Astrocyte of the hippocampus (primary cell): ENCODE data around the gene INTS7.
"Not testable (repeated sequence)": the region's sequence is repeated elsewhere in the genome, so short reads cannot be mapped to it uniquely, and the experiment has no call there.

Source experiments
- DNase-seq: peaks from one replicate; pipeline ENCODE4 v3.0.0; 2011; ENCODE audit warnings: low read depth, low spot score

Gene INTS7

GRCh38 chr1:211978596-211978995 is 56.8 kb downstream of the INTS7 start:
- DNase-seq = no peak

DNA sequence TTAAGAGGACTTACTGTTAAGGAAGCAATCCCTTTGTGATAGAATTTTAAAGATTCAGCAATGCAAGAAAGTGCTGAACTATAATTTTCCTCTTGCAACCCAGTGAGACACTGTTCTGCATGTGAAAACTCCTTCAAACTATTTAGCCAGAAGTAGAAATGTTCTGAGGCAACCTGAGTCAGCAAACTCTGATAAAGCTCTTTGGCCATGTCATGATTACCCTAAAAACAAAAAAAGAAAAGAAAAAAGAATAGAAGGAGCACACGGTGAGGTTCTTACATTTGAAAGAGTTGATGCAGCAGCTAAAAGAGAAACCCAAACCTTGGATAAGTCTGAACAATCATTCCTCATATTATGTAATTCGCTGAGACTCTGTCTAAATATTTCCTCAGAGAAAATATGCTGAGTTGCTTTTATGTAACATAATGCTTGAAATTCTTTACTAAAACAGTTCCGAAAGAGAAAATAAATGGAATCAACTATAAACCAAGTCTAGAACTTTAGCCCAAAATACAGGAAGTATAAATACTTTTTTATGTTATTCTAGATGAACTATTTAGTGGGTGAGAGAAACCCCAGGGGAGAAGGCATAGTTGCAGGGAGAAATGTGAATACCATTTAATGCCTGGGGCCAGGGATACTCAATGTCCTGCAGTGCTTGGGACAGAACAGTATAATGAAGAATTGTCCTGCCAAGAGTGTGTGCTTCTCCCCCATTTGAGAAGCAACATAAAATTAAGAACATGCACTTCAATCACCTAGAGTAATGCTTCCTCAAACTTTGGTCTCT is 60.0 kb downstream of the INTS7 start:
- no peak for DNase-seq

DNA sequence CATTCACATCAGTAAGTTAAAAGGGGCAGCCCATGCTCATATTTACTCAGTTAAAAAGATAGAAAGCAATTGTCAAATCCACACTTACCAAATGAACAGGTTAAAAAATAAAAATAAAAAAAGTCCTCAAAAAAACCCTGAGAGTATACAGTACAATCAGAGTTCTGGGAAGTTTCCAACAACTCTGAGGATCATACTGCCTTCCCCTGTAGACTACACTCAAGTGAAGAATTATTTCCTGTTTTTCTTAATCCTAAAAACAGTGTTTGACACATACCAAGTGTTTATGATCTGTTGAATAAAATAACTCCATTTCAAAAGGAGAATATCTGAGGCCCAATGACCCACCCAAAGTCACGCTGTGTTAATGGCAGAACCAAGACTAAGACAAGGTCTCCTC is 61.8 kb downstream of the INTS7 start:
- DNase-seq = no peak

DNA sequence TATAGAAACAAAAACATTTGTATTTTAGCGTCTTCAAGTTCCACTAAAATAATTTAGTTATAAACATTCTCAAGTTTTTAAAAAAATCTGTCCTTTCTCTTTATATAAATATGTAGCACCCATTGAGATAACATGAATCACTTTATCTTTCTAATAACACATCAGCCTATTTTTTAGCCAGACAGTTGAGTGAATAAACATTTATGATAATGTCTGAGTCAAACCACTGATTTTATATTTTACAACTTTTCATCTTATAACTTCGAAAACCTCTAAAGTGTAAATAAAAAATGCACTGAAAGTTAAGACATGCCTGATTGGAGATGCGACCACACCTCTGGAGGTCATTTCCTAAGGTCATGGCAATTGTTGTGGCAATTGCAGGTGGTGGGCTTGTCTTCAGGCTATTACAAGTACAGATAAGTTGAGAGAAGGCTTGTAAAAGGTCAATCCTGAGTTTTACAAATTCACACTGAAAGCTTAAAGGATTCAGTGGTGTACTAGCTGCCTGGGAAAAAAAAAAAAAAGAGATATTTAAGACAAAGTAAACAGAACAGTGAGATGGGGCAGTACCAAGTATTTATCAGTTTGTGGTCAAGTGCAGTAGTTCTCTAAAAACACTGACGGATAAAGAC is 67.0 kb downstream of the INTS7 start:
- DNase-seq = no peak

- peak; percentile 30 for DNase-seq
Observed at GRCh38 chr1:211967704-211968103, 67.7 kb downstream of the INTS7 start.

DNA sequence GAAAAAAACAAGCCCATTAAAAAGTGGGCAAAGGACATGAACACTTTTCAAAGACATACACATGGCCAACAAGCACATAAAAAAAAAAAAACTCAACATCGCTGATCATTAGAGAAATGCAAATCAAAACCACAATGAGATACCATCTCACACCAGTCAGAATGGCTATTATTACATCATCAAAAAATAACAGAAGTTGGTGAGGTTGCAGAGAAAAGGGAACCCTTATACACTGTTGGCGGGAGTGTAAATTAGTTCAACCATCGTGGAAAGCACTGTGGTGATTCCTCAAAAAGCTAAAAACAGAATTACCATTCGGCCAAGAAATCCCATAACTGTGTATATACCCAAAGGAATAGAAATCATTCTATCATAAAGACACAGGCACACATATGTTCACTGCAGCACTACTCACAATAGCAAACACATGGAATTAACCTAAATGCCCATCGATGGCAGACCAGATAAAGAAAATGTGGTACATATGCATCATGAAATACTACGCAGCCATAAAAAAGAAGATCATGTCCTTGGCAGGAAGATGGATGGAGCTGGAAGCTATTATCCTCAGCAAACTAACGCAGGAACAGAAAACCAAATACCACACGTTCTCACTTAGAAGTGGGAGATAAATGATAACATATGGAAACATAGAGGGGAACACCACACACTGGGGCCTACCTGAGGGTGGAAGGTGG is 70.1 kb downstream of the INTS7 start:
- no peak for DNase-seq

GRCh38 chr1:211959680-211960079 is 75.7 kb downstream of the INTS7 start:
- no peak for DNase-seq

DNA sequence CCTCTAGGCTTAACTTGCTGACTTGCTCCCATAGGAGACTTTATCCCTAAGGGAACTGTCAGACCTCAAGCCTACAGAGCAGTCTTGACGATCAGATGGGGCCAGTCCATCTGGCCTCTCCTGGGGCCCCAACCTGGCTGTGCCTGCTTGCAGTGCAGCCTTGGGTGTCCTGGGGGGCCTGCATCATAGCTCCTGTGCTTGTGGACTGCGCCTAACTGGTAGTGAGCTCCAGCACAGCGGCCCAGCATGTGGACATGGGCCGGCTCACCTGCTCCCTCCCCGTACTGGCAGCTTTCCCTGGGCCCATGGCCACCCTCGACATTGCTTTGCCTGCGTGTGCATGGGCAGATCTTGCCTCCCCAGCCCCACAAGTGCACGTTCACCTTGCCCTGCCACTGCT is 76.1 kb downstream of the INTS7 start:
- no peak for DNase-seq

DNA sequence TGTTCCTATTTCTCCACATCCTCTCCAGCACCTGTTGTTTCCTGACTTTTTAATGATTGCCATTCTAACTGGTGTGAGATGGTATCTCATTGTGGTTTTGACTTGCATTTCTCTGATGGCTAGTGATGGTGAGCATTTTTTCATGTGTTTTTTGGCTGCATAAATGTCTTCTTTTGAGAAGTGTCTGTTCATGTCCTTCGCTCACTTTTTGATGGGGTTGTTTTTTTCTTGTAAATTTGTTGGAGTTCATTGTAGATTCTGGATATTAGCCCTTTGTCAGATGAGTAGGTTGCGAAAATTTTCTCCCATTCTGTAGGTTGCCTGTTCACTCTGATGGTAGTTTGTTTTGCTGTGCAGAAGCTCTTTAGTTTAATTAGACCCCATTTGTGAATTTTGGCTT is 81.3 kb downstream of the INTS7 start:
- not testable (repeated sequence) for DNase-seq

- DNase-seq = not testable (repeated sequence)
Observed at GRCh38 chr1:211953543-211953942, 81.8 kb downstream of the INTS7 start.

DNA sequence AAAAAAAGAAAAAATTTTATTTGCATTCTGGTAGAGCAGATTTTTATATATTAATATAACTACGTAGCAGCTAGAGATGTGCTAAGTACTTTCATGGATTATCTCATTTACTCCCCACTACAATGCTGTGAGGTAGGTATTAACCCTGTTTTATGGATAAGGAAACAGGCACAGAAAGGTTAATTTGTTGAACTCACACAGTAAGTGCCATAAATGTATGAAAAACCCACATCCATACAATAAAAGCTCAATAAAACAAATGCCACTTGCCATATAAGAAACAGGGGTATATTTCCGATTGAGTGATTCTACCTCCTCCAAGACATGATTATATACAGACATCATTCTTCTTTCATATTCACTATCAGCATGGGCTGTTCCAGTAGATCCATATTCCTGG is 83.1 kb downstream of the INTS7 start:
- no peak for DNase-seq

GRCh38 chr1:211951856-211952255 is 83.5 kb downstream of the INTS7 start:
- DNase-seq = peak; percentile 39

GRCh38 chr1:211948377-211948776 is 87.0 kb downstream of the INTS7 start:
- DNase-seq = no peak

- no peak for DNase-seq
Observed at GRCh38 chr1:211947396-211948295, 87.7 kb downstream of the INTS7 start.

- peak; percentile 77 for DNase-seq
Observed at GRCh38 chr1:211944733-211945500, 90.4 kb downstream of the INTS7 start.

- no peak for DNase-seq
Observed at GRCh38 chr1:211942583-211942982, 92.8 kb downstream of the INTS7 start.

DNA sequence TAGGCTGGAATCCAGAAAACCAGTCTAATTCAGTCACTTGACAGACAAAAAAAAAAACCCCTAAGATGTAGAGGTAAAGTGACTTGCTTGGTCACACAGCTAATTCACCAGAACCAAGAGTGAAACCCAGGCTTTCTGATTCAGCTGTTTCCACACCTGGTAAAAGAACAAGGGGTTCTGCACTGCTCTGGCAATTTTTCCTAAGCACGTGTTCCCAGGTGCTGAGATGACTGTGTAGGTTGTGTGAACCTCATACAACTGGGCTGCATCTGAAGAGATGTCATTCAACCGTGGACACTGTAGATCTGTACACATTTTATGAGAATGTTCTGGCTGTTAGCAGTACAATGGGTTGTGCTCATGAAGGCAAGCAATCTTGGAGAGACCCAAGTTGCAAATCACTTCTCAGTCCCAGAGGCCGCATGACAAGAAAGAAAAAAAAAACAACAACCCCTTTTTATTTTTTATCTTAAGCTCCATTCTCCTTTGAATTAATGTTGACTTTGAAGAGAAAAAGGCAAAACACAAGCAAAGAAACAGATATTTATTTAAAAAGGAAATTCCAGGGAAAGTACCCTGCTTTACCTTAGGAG is 95.4 kb downstream of the INTS7 start:
- DNase-seq = no peak

GRCh38 chr1:211938561-211938997 is 96.8 kb downstream of the INTS7 start:
- no peak for DNase-seq

DNA sequence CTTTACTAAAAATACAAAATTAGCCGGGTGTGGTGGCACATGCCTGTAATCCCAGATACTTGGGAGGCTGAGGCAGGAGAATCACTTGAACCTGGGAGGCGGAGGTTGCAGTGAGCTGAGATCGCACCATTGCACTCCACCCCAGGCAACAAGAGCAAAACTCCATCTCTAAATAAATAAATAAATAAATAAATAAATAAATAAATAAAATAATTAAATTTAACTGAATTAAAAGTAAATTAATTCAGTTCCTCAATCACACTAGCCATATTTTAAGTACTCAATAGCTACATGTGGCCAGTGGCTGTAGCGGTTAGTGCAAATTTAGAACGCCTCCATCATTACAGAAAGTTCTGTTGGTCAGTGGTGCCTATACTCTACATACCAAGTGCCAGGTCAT is 97.9 kb downstream of the INTS7 start:
- not testable (repeated sequence) for DNase-seq

DNA sequence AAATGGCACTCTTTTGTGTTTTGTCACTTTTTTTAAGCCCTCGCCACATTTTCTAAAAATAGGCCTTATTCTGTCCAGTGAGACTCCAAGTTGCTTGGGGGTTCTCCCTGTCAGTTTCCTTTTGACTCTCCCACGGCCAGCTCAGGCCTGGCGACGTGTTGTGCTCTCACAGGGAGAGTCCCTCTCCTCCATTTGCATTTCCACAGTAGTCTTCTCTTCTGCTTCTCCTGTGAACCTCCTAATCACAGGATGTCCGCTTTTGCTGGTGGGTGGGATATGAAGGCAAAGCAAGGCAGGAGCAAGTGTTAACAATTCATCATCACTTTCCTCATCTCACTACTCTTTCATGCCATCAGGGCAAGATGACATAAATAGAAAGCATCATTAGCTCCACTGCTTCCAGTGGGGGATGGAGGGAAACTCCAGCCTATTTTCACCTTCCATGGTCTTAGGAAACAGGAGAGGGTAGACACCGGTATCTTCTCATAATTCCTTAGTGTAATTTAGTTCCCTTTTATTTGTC is 99.8 kb downstream of the INTS7 start:
- no peak for DNase-seq
